H9 (cell line): Measurements from ENCODE around the gene KLK13. TPM values are rescaled to one million over a fixed set of nuclear protein-coding genes. Genes with fewer than 3 reads are reported as not detected.

Source experiments
- DNase-seq: peaks from one replicate; pipeline ENCODE4 v3.0.0-alpha.2; 2017
- H2AFZ ChIP-seq: one replicate; pipeline ENCODE4 v1.6.1; 2013; ENCODE audit warnings: mild to moderate bottlenecking, low read length, control low read depth, moderate library complexity
- H2AK5ac ChIP-seq: 2 replicates; pipeline ENCODE4 v1.6.1; 2013; ENCODE audit warnings: low read length, control low read depth, mixed read lengths; ENCODE audit not compliant: insufficient read length
- H2BK120ac ChIP-seq: one replicate; pipeline ENCODE4 v1.6.1; 2013; ENCODE audit warnings: low read depth, mild to moderate bottlenecking, low read length, control low read depth, inconsistent platforms; ENCODE audit not compliant: poor library complexity, severe bottlenecking
- H2BK12ac ChIP-seq: 2 replicates; pipeline ENCODE4 v1.6.1; 2013; ENCODE audit warnings: low read length, control low read depth, mixed read lengths, low read depth; ENCODE audit not compliant: insufficient read length
- H2BK15ac ChIP-seq: 2 replicates; pipeline ENCODE4 v1.6.1; 2013; ENCODE audit warnings: low read depth, low read length, control low read depth
- H2BK20ac ChIP-seq: one replicate; pipeline ENCODE4 v1.6.1; 2013; ENCODE audit warnings: low read depth, mild to moderate bottlenecking, low read length, control low read depth, inconsistent platforms; ENCODE audit not compliant: poor library complexity, severe bottlenecking
- H2BK5ac ChIP-seq: 2 replicates; pipeline ENCODE4 v1.6.1; 2013; ENCODE audit warnings: low read length, control low read depth, mixed read lengths; ENCODE audit not compliant: insufficient read length
- H3K14ac ChIP-seq: 2 replicates; pipeline ENCODE4 v1.6.1; 2013; ENCODE audit warnings: low read length, control low read depth; ENCODE audit not compliant: insufficient read depth
- H3K18ac ChIP-seq: 2 replicates; pipeline ENCODE4 v1.6.1; 2013; ENCODE audit warnings: low read depth, mild to moderate bottlenecking, mixed read lengths, low read length, control low read depth; ENCODE audit not compliant: insufficient read length
- H3K23ac ChIP-seq: 2 replicates; pipeline ENCODE4 v1.6.1; 2013; ENCODE audit warnings: low read length, control low read depth, mixed read lengths, low read depth; ENCODE audit not compliant: insufficient read length
- H3K23me2 ChIP-seq: 2 replicates; pipeline ENCODE4 v1.6.1; 2013; ENCODE audit warnings: low read depth, mild to moderate bottlenecking, mixed read lengths, low read length, control low read depth; ENCODE audit not compliant: insufficient read length, poor library complexity, severe bottlenecking
- H3K27ac ChIP-seq: 2 replicates; pipeline ENCODE4 v1.5.1; 2013; ENCODE audit warnings: low read length, control low read depth, mixed read lengths, low read depth; ENCODE audit not compliant: insufficient read length
- H3K27me3 ChIP-seq: 2 replicates; pipeline ENCODE4 v1.6.1; 2013; ENCODE audit warnings: low read length, control low read depth, inconsistent platforms; ENCODE audit not compliant: insufficient read depth
- H3K4ac ChIP-seq: 2 replicates; pipeline ENCODE4 v1.6.1; 2013; ENCODE audit warnings: low read depth, mild to moderate bottlenecking, control low read depth, inconsistent platforms, low read length, moderate library complexity
- H3K4me1 ChIP-seq: 2 replicates; pipeline ENCODE4 v1.6.1; 2013; ENCODE audit warnings: low read length, control low read depth, inconsistent platforms; ENCODE audit not compliant: insufficient read depth
- H3K4me2 ChIP-seq: 2 replicates; pipeline ENCODE4 v1.6.1; 2013; ENCODE audit warnings: low read length, control low read depth, mixed read lengths; ENCODE audit not compliant: insufficient read length, insufficient read depth
- H3K56ac ChIP-seq: 2 replicates; pipeline ENCODE4 v1.6.1; 2013; ENCODE audit warnings: low read depth, mild to moderate bottlenecking, mixed read lengths, low read length, control low read depth; ENCODE audit not compliant: insufficient read length
- H3K79me1 ChIP-seq: 2 replicates; pipeline ENCODE4 v1.6.1; 2013; ENCODE audit warnings: low read depth, mild to moderate bottlenecking, moderate library complexity, low read length, control low read depth, inconsistent platforms; ENCODE audit not compliant: insufficient read depth, poor library complexity, severe bottlenecking
- H3K79me2 ChIP-seq: 2 replicates; pipeline ENCODE4 v1.6.1; 2013; ENCODE audit warnings: low read length, control low read depth, inconsistent platforms; ENCODE audit not compliant: insufficient read depth
- H3K9ac ChIP-seq: 2 replicates; pipeline ENCODE4 v1.6.1; 2013; ENCODE audit warnings: low read length, control low read depth, mixed read lengths; ENCODE audit not compliant: insufficient read length; ENCODE audit errors: extremely low read depth
- H3K9me3 ChIP-seq: one replicate; pipeline ENCODE4 v1.6.1; 2013; ENCODE audit warnings: low read depth, low read length, inconsistent platforms; ENCODE audit not compliant: control insufficient read depth
- H3T11ph ChIP-seq: one replicate; pipeline ENCODE4 v1.6.1; 2013; ENCODE audit warnings: mild to moderate bottlenecking, low read length, control low read depth, inconsistent platforms
- H4K20me1 ChIP-seq: one replicate; pipeline ENCODE4 v1.6.1; 2013; ENCODE audit not compliant: control insufficient read depth, insufficient read length, insufficient read depth
- H4K5ac ChIP-seq: 2 replicates; pipeline ENCODE4 v1.6.1; 2013; ENCODE audit warnings: low read depth, mild to moderate bottlenecking, mixed read lengths, low read length, control low read depth; ENCODE audit not compliant: insufficient read length
- H4K8ac ChIP-seq: replicated peaks from 2 replicates; pipeline ENCODE4 v1.6.1; 2013; ENCODE audit warnings: low read length, control low read depth, mixed read lengths, low read depth; ENCODE audit not compliant: insufficient read length
- H4K91ac ChIP-seq: 2 replicates; pipeline ENCODE4 v1.6.1; 2013; ENCODE audit warnings: low read depth, mild to moderate bottlenecking, moderate library complexity, mixed read lengths, low read length, control low read depth; ENCODE audit not compliant: insufficient read length
- H3K27ac Mint-ChIP-seq, 3 experiments: 2 replicates in 2 of 3; 3 replicates in 1 of 3; pipeline ENCODE4 v1.8.0; 2020 to 2021; ENCODE audit warnings: mixed read lengths in 3 of 3, mild to moderate bottlenecking in 1 of 3, moderate library complexity in 1 of 3
- H3K27me3 Mint-ChIP-seq: 2 replicates; pipeline ENCODE4 v1.8.0; 2021; ENCODE audit warnings: low read depth, mild to moderate bottlenecking, moderate library complexity, mixed read lengths
- H3K36me3 Mint-ChIP-seq, 3 experiments: 2 replicates in 2 of 3; 3 replicates in 1 of 3; pipeline ENCODE4 v1.8.0; 2020 to 2021; ENCODE audit warnings: low read depth in 3 of 3, mixed read lengths in 3 of 3; ENCODE audit not compliant: insufficient read depth in 1 of 3
- H3K4me1 Mint-ChIP-seq, 2 experiments: 2 replicates each; pipeline ENCODE4 v1.8.0; 2020; ENCODE audit warnings: mixed read lengths in 2 of 2
- H3K4me3 Mint-ChIP-seq, 2 experiments: 2 replicates in 1 of 2; 3 replicates in 1 of 2; pipeline ENCODE4 v1.8.0; 2020 to 2021; ENCODE audit warnings: mild to moderate bottlenecking in 2 of 2, mixed read lengths in 2 of 2, moderate library complexity in 1 of 2
- H3K9me3 Mint-ChIP-seq, 2 experiments: 2 replicates in 1 of 2; 3 replicates in 1 of 2; pipeline ENCODE4 v1.8.0; 2020; ENCODE audit warnings: mild to moderate bottlenecking in 2 of 2, mixed read lengths in 2 of 2, moderate library complexity in 1 of 2
- CTCF ChIP-seq: fragments of 200-600 bp; sonication (generic); conservative IDR thresholded peaks from 3 replicates; pipeline ENCODE4 v1.8.0; 2021; ENCODE audit warnings: antibody characterized with exemption, mild to moderate bottlenecking
- WGBS: extraction: QIAGEN DNeasy Blood & Tissue Kit; methylation state at CpG from one replicate; pipeline ENCODE4 v1.1.7; 2013; ENCODE audit warnings: missing lambda C conversion rate, low lambda C conversion rate, mixed read lengths; ENCODE audit not compliant: insufficient read length; ENCODE audit errors: extremely low coverage; 5-methylcytosine and 5-hydroxymethylcytosine counted together
- total RNA-seq: library from RNA; stranded (reverse); gene quantifications from 2 replicates; pipeline ENCODE4 v1.2.1, GENCODE V29; 2021

The KLK13 gene
- total RNA-seq, 1 experiment from 2014 or later = 4.2 TPM

- Histone ChIP-seq H2BK12ac (no peak overlapping the region), H2AFZ (no peak overlapping the region), H3K79me1 (no peaks in the 10 kb centered on the region), H2BK120ac (no peak overlapping the region), H2BK15ac (no peak overlapping the region), H4K8ac (no peak overlapping the region), H3K14ac (no peak overlapping the region), H4K20me1 (no peaks in the 10 kb centered on the region), H3K4ac (no peak overlapping the region), H3T11ph (no peak overlapping the region), H4K91ac (no peak overlapping the region), H3K18ac (no peak overlapping the region), H3K27me3 (no peaks in the 10 kb centered on the region), H3K27ac (no peak overlapping the region), H3K9ac (no peak overlapping the region), H3K4me1 (no peaks in the 10 kb centered on the region), H2BK20ac (no peak overlapping the region), H3K56ac (no peak overlapping the region), H4K5ac (no peak overlapping the region), H2AK5ac (no peak overlapping the region), H3K4me2 (no peak overlapping the region), H2BK5ac (no peak overlapping the region), H3K23ac (no peak overlapping the region), H3K23me2 (no peaks in the 10 kb centered on the region), H3K9me3 (no peaks in the 10 kb centered on the region), H3K79me2 (no peaks in the 10 kb centered on the region)
- no peaks in the 10 kb centered on the region for H3K36me3 Mint-ChIP-seq
- no peak for DNase-seq
- no CpG with 5 or more reads among the region's 6 CpGs for WGBS
- H3K4me1 Mint-ChIP-seq = peaks cover 3 to 4% of the 10 kb centered on the region in 2 experiments; a peak in 3 of 4 replicates
- no peak overlapping the region for H3K4me3 Mint-ChIP-seq
- H3K9me3 Mint-ChIP-seq = no peaks in the 10 kb centered on the region
- H3K27ac Mint-ChIP-seq = no peak overlapping the region
- peaks cover 42% of the 10 kb centered on the region for H3K27me3 Mint-ChIP-seq
- no peak for TF ChIP-seq CTCF
These were observed 49.3 kb upstream of the KLK13 start for GRCh38 chr19:51114087-51114729.
